Stimulated activated CD4-positive, alpha-beta T cell treated with anti-CD3 and anti-CD28 coated beads, Interleukin-2, amount 100 ng/mL, for 48 hours (primary cell): ENCODE measurements around the gene BTG3.

Source experiments
- DNase-seq, 2 donors: peaks; one replicate each; pipeline ENCODE4 v3.0.0-alpha.2; 2020

The BTG3 gene

GRCh38 chr21:17612565-17613241 is at the start of gene BTG3:
Gene BTG3, minus strand, starts transcription at chr21:17612901. Its CDS starts 3,757 bp downstream, at chr21:17609144.
- DNase-seq = peak; percentile 76 to 79

- no peak for DNase-seq
Observed at GRCh38 chr21:17660862-17661261, 48.2 kb upstream of the BTG3 start.

- DNase-seq = no peak
Observed at GRCh38 chr21:17660452-17660851, 47.8 kb upstream of the BTG3 start.

- DNase-seq = no peak
Observed at GRCh38 chr21:17658931-17659330, 46.2 kb upstream of the BTG3 start.

- no peak for DNase-seq
Observed at GRCh38 chr21:17651526-17651925, 38.8 kb upstream of the BTG3 start.

GRCh38 chr21:17650292-17650691 is 37.6 kb upstream of the BTG3 start:
- no peak for DNase-seq

GRCh38 chr21:17646790-17647189 is 34.1 kb upstream of the BTG3 start:
- DNase-seq = no peak

GRCh38 chr21:17644186-17644585 is 31.5 kb upstream of the BTG3 start:
- DNase-seq = no peak

GRCh38 chr21:17640821-17641220 is 28.1 kb upstream of the BTG3 start:
- no peak for DNase-seq

- no peak for DNase-seq
Observed at GRCh38 chr21:17636711-17637110, 24.0 kb upstream of the BTG3 start.

GRCh38 chr21:17631195-17631594 is 18.5 kb upstream of the BTG3 start:
- DNase-seq = no peak

- DNase-seq = no peak
Observed at GRCh38 chr21:17622018-17622417, 9.3 kb upstream of the BTG3 start.

GRCh38 chr21:17616831-17617230 is 4.1 kb upstream of the BTG3 start:
- no peak for DNase-seq

- peak; percentile 3 to 5 for DNase-seq
Observed at GRCh38 chr21:17613242-17613676, 558 bp upstream of the BTG3 start.

GRCh38 chr21:17612023-17612564 is 607 bp downstream of the BTG3 start:
- DNase-seq = peak; percentile 15 to 22

GRCh38 chr21:17611414-17612022 is 1.2 kb downstream of the BTG3 start:
- peak; percentile 69 to 74 for DNase-seq

- DNase-seq = peak in 1 of 2 donors; percentile 7
Observed at GRCh38 chr21:17610911-17611310, 1.8 kb downstream of the BTG3 start.

GRCh38 chr21:17609681-17610080 is 3.0 kb downstream of the BTG3 start:
- no peak for DNase-seq

- DNase-seq = no peak
Observed at GRCh38 chr21:17607684-17608083, 5.0 kb downstream of the BTG3 start.

GRCh38 chr21:17602874-17603273 is 9.8 kb downstream of the BTG3 start:
- DNase-seq = no peak

GRCh38 chr21:17598437-17598836 is 14.3 kb downstream of the BTG3 start:
- DNase-seq = no peak

- DNase-seq = no peak
Observed at GRCh38 chr21:17597680-17598079, 15.0 kb downstream of the BTG3 start.

- DNase-seq = no peak
Observed at GRCh38 chr21:17590430-17590829, 22.3 kb downstream of the BTG3 start.

GRCh38 chr21:17585875-17586450 is 26.7 kb downstream of the BTG3 start:
- no peak for DNase-seq
